ENCODE measurements around the gene PMAIP1. TPM values are rescaled to one million over a fixed set of nuclear protein-coding genes. Genes with fewer than 3 reads are reported as not detected.

Gene PMAIP1
- total and polyA plus RNA-seq, 4 donors: 0.08 to 5.5 (median 0.25) TPM

GRCh38 chr18:59893971-59894370 is 5.8 kb upstream of the PMAIP1 start:
- Histone ChIP-seq H3K36me3 (ENCODE audit: control insufficient read depth in 4 of 4, insufficient read depth in 3 of 4, low read depth in 1 of 4, low read length in 3 of 4) (no peaks in the 10 kb centered on the region), H3K27ac (ENCODE audit: low read depth in 1 of 2, low read length in 2 of 2) (no peak overlapping the region), H3K9ac (ENCODE audit: low read depth in 1 of 2, low read length in 2 of 2) (no peak overlapping the region), H3K4me1 (ENCODE audit: control insufficient read depth in 4 of 4, insufficient read depth in 4 of 4, low read length in 3 of 4) (no peaks in the 10 kb centered on the region), H3K9me3 (ENCODE audit: control insufficient read depth in 4 of 4, low read length in 3 of 4) (peaks cover 0 to 1% (median 0%) of the 10 kb centered on the region in 4 donors), H3K27me3 (ENCODE audit: control insufficient read depth in 4 of 4, insufficient read depth in 4 of 4, low read length in 3 of 4) (peaks cover 0 to 5% (median 0%) of the 10 kb centered on the region in 4 donors), H3K4me3 (ENCODE audit: low read depth in 1 of 3, low read length in 3 of 3) (no peak overlapping the region)
- no peak for TF ChIP-seq EGR1 (IDR thresholded peaks at IDR 0.05; ENCODE audit: low read depth in 2 of 2)
- no peak for TF ChIP-seq ZBTB33 (IDR thresholded peaks at IDR 0.05)
- no peak for TF ChIP-seq TAF1 (conservative IDR thresholded peaks at IDR 0.05)
- TF ChIP-seq HNF4A (conservative IDR thresholded peaks at IDR 0.05): no peak
- TF ChIP-seq RXRA (IDR thresholded peaks at IDR 0.05): no peak
- TF ChIP-seq, protein P1, sequence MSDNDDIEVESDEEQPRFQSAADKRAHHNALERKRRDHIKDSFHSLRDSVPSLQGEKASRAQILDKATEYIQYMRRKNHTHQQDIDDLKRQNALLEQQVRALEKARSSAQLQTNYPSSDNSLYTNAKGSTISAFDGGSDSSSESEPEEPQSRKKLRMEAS (IDR thresholded peaks at IDR 0.05): no peak
- TF ChIP-seq YY1 (IDR thresholded peaks at IDR 0.05): no peak
- TF ChIP-seq NR2F2 (IDR thresholded peaks at IDR 0.05): no peak
- TF ChIP-seq FOXA1 (IDR thresholded peaks at IDR 0.05): no peak
- TF ChIP-seq, protein P2, sequence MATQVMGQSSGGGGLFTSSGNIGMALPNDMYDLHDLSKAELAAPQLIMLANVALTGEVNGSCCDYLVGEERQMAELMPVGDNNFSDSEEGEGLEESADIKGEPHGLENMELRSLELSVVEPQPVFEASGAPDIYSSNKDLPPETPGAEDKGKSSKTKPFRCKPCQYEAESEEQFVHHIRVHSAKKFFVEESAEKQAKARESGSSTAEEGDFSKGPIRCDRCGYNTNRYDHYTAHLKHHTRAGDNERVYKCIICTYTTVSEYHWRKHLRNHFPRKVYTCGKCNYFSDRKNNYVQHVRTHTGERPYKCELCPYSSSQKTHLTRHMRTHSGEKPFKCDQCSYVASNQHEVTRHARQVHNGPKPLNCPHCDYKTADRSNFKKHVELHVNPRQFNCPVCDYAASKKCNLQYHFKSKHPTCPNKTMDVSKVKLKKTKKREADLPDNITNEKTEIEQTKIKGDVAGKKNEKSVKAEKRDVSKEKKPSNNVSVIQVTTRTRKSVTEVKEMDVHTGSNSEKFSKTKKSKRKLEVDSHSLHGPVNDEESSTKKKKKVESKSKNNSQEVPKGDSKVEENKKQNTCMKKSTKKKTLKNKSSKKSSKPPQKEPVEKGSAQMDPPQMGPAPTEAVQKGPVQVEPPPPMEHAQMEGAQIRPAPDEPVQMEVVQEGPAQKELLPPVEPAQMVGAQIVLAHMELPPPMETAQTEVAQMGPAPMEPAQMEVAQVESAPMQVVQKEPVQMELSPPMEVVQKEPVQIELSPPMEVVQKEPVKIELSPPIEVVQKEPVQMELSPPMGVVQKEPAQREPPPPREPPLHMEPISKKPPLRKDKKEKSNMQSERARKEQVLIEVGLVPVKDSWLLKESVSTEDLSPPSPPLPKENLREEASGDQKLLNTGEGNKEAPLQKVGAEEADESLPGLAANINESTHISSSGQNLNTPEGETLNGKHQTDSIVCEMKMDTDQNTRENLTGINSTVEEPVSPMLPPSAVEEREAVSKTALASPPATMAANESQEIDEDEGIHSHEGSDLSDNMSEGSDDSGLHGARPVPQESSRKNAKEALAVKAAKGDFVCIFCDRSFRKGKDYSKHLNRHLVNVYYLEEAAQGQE (IDR thresholded peaks at IDR 0.05): no peak
- no peak for TF ChIP-seq JUND (IDR thresholded peaks at IDR 0.05)
- TF ChIP-seq, protein P3, sequence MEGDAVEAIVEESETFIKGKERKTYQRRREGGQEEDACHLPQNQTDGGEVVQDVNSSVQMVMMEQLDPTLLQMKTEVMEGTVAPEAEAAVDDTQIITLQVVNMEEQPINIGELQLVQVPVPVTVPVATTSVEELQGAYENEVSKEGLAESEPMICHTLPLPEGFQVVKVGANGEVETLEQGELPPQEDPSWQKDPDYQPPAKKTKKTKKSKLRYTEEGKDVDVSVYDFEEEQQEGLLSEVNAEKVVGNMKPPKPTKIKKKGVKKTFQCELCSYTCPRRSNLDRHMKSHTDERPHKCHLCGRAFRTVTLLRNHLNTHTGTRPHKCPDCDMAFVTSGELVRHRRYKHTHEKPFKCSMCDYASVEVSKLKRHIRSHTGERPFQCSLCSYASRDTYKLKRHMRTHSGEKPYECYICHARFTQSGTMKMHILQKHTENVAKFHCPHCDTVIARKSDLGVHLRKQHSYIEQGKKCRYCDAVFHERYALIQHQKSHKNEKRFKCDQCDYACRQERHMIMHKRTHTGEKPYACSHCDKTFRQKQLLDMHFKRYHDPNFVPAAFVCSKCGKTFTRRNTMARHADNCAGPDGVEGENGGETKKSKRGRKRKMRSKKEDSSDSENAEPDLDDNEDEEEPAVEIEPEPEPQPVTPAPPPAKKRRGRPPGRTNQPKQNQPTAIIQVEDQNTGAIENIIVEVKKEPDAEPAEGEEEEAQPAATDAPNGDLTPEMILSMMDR (IDR thresholded peaks at IDR 0.05; ENCODE audit: low read depth, low read length, missing input control): no peak
- TF ChIP-seq RAD21 (IDR thresholded peaks at IDR 0.05): no peak
- no peak for TF ChIP-seq SP1 (IDR thresholded peaks at IDR 0.05)
- TF ChIP-seq ATF3 (IDR thresholded peaks at IDR 0.05): no peak
- TF ChIP-seq FOXA2 (IDR thresholded peaks at IDR 0.05): no peak
- no peak for TF ChIP-seq HNF4G (IDR thresholded peaks at IDR 0.05)
- TF ChIP-seq GABPA (IDR thresholded peaks at IDR 0.05 in 1 of 2, conservative IDR thresholded peaks at IDR 0.05 in 1 of 2): no peak
- WGBS: 88% methylated on average over 6 of the region's 6 CpGs
- no peak for DNase-seq (ENCODE audit: low spot score)

Measured in liver (tissue), 9 donors.